ENCODE measurements around the gene GP9. TPM values are rescaled to one million over a fixed set of nuclear protein-coding genes. Genes with fewer than 3 reads are reported as not detected.

Gene GP9
- polyA plus RNA-seq, 2 of the 4 experiments (the other 2 are of a cell fraction): not detected

- no peaks in the 10 kb centered on the region for H3K9me3 ChIP-seq
- no peaks in the 10 kb centered on the region for H3K4me1 ChIP-seq
- WGBS (ENCODE audit: missing lambda C conversion rate): 56% methylated on average over 4 of the region's 4 CpGs
- ATAC-seq: peak in 1 of 2 experiments; percentile 25; a peak in 1 of 6 replicates
- TF ChIP-seq MAFK (IDR thresholded peaks at IDR 0.05; ENCODE audit: partially characterized antibody): no peak
- no peak for TF ChIP-seq BCL3 (IDR thresholded peaks at IDR 0.05)
- no peak for TF ChIP-seq ZSCAN20 (CRISPR knock-in tag; IDR thresholded peaks at IDR 0.05)
- TF ChIP-seq RCOR1 (IDR thresholded peaks at IDR 0.05; ENCODE audit: low read depth, low read length): no peak
- TF ChIP-seq SREBF2 (IDR thresholded peaks at IDR 0.05): no peak
- ChIA-PET POLR2A (no interaction called here), CTCF (interaction anchor here (1.2 to 1.7 kb wide), 2 partner anchors 8 to 11 kb away, joined by 3 to 7 read pairs; no protein-coding TSS in a partner anchor)
- H3K4me2 ChIP-seq: no peak overlapping the region
- no peak for DNase-seq (ENCODE audit: low read depth in 1 of 2, low spot score in 1 of 2)
- H3K4me3 ChIP-seq: no peak overlapping the region
- H3K27ac ChIP-seq: no peak overlapping the region
- no peak for FAIRE-seq
These were observed 2.0 kb upstream of the GP9 start for GRCh38 chr3:129058441-129059200.

DNA sequence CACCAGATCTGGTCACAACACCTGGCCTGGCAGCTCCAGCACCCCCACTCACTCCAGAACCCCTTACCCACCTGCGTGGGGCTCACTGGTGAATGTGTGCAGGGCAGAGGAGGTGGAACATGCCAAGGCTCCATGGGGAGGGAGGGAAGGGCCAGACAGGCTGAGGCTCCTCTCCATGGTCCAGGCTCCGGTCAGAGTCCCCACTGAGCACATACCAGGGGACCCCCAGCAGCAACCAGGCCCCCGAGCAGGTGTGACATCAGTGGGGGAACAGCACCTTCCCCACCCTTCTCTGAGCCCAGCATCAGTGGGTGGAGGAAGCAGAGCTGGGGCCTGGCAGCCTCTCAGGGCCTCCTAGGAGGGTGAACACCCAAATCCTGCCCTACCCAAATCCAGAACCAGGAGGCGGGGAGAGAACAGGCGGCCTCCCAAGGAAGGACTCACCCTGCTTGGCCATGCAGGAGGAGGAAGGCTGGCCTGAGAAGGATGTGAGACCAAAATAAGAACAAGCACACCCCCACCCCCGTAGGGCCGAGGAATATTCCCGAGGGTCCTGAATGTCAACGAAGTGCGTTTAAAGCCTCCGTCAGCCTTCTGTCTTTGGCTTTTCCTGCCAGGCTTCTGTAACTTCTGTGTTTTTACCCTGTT lies 1.1 kb upstream of the GP9 start:
- WGBS (ENCODE audit: missing lambda C conversion rate): 74% methylated on average over 9 of the region's 11 CpGs
- TF ChIP-seq POLR2AphosphoS2 (conservative IDR thresholded peaks at IDR 0.05; ENCODE audit: low read length) (no peak), RARB (CRISPR knock-in tag; IDR thresholded peaks at IDR 0.05) (no peak), MYC (IDR thresholded peaks at IDR 0.05; ENCODE audit: borderline replicate concordance, low read length) (no peak), ZSCAN20 (CRISPR knock-in tag; IDR thresholded peaks at IDR 0.05) (no peak), HDAC2 (IDR thresholded peaks at IDR 0.05) (no peak), REST (IDR thresholded peaks at IDR 0.05) (no peak), HMGXB4 (CRISPR knock-in tag; IDR thresholded peaks at IDR 0.05; ENCODE audit: borderline replicate concordance) (no peak), BHLHE40 (IDR thresholded peaks at IDR 0.05; ENCODE audit: low read depth, low read length) (no peak), JUNB (IDR thresholded peaks at IDR 0.05) (no peak), RNF2 (IDR thresholded peaks at IDR 0.05; ENCODE audit: borderline replicate concordance, low read depth) (no peak), ZFP36 (IDR thresholded peaks at IDR 0.05; ENCODE audit: borderline replicate concordance, partially characterized antibody) (no peak), SREBF2 (IDR thresholded peaks at IDR 0.05) (no peak)
- TF ChIP-seq, protein P1, sequence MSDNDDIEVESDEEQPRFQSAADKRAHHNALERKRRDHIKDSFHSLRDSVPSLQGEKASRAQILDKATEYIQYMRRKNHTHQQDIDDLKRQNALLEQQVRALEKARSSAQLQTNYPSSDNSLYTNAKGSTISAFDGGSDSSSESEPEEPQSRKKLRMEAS (IDR thresholded peaks at IDR 0.05): no peak
- TF ChIP-seq, protein P2, sequence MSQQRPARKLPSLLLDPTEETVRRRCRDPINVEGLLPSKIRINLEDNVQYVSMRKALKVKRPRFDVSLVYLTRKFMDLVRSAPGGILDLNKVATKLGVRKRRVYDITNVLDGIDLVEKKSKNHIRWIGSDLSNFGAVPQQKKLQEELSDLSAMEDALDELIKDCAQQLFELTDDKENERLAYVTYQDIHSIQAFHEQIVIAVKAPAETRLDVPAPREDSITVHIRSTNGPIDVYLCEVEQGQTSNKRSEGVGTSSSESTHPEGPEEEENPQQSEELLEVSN (IDR thresholded peaks at IDR 0.05; ENCODE audit: borderline replicate concordance, low read depth): no peak
- no peak for DNase-seq (ENCODE audit: low read depth in 1 of 2, low spot score in 1 of 2)
- H3K4me1 ChIP-seq: no peaks in the 10 kb centered on the region
- H3K9me3 ChIP-seq: no peaks in the 10 kb centered on the region
- H3K4me2 ChIP-seq: no peak overlapping the region
- H3K27ac ChIP-seq: no peak overlapping the region
- CTCF ChIA-PET: interaction anchor here (0.8 to 1.2 kb wide), 2 partner anchors 8 to 89 kb away, joined by 3 to 4 read pairs; no protein-coding TSS in a partner anchor
- no peak for FAIRE-seq
- no peak for ATAC-seq
- POLR2A ChIA-PET: no interaction called here
- no peak overlapping the region for H3K4me3 ChIP-seq
